ENCODE measurements around the gene PLXNA4.

PLXNA4 gene

GRCh38 chr7:132466367-132466766 lies 109.9 kb downstream of the PLXNA4 start:
- no peak for DNase-seq

- DNase-seq, result no peak
Observed at GRCh38 chr7:132465516-132465915, 110.8 kb downstream of the PLXNA4 start.

GRCh38 chr7:132464740-132465139 lies 111.5 kb downstream of the PLXNA4 start:
- DNase-seq, result no peak

GRCh38 chr7:132463922-132464321 lies 112.3 kb downstream of the PLXNA4 start:
- DNase-seq, result no peak

- no peak for DNase-seq
Observed at GRCh38 chr7:132462478-132462877, 113.8 kb downstream of the PLXNA4 start.

GRCh38 chr7:132461032-132461592 lies 115.2 kb downstream of the PLXNA4 start:
- DNase-seq, result no peak

- no peak for DNase-seq
Observed at GRCh38 chr7:132458729-132459128, 117.5 kb downstream of the PLXNA4 start.

- no peak for DNase-seq
Observed at GRCh38 chr7:132457658-132458057, 118.6 kb downstream of the PLXNA4 start.

GRCh38 chr7:132456418-132456817 lies 119.9 kb downstream of the PLXNA4 start:
- DNase-seq, result no peak

GRCh38 chr7:132455378-132455777 lies 120.9 kb downstream of the PLXNA4 start:
- no peak for DNase-seq

GRCh38 chr7:132453826-132454225 lies 122.4 kb downstream of the PLXNA4 start:
- DNase-seq, result no peak

GRCh38 chr7:132451161-132451560 lies 125.1 kb downstream of the PLXNA4 start:
- no peak for DNase-seq

GRCh38 chr7:132450696-132451095 lies 125.6 kb downstream of the PLXNA4 start:
- no peak for DNase-seq

GRCh38 chr7:132450188-132450587 lies 126.1 kb downstream of the PLXNA4 start:
- DNase-seq, result no peak

- no peak for DNase-seq
Observed at GRCh38 chr7:132446666-132447278, 129.5 kb downstream of the PLXNA4 start.

GRCh38 chr7:132446260-132446659 lies 130.0 kb downstream of the PLXNA4 start:
- DNase-seq, result no peak

GRCh38 chr7:132443761-132444520 lies 132.3 kb downstream of the PLXNA4 start:
- DNase-seq, result no peak

- DNase-seq, result no peak
Observed at GRCh38 chr7:132441935-132442334, 134.3 kb downstream of the PLXNA4 start.

GRCh38 chr7:132440151-132440550 lies 136.1 kb downstream of the PLXNA4 start:
- DNase-seq, result no peak

- DNase-seq, result no peak
Observed at GRCh38 chr7:132438926-132439325, 137.3 kb downstream of the PLXNA4 start.

GRCh38 chr7:132437730-132438129 lies 138.5 kb downstream of the PLXNA4 start:
- DNase-seq, result no peak

GRCh38 chr7:132436121-132436520 lies 140.1 kb downstream of the PLXNA4 start:
- no peak for DNase-seq

GRCh38 chr7:132435016-132435990 lies 141.0 kb downstream of the PLXNA4 start:
- DNase-seq, result no peak

Data from stimulated activated CD4-positive, alpha-beta T cell treated with anti-CD3 and anti-CD28 coated beads, Interleukin-12 subunit alpha, Interleukin-12 subunit beta, amount 100 ng/mL, for 4 hours (primary cell).